H1 (cell line): ENCODE data around the gene DOCK10. TPM values are rescaled to one million over a fixed set of nuclear protein-coding genes. Genes with fewer than 3 reads are reported as not detected.

Source experiments
- CTCF ChIA-PET: fragments of 300-600 bp; sonication (Branson Sonifier 250); formaldehyde crosslinking; loops from one replicate; lab custom pipeline; 2021; ENCODE audit not compliant: partially characterized antibody; lab: Charles Lee
- POLR2A ChIA-PET: fragments of 300-600 bp; sonication (Branson Sonifier 250); formaldehyde crosslinking; loops from one replicate; lab custom pipeline; 2021; ENCODE audit warnings: inconsistent platforms; ENCODE audit not compliant: partially characterized antibody; lab: Charles Lee
- DNase-seq, 2 experiments: peaks; one replicate each; pipeline versions ENCODE4 v3.0.0 to v3.0.0-alpha.2; 2010 to 2022; ENCODE audit warnings: low spot score in 2 of 2, low read depth in 1 of 2, mixed read lengths in 1 of 2
- FAIRE-seq: peaks from 2 replicates; lab custom pipeline; 2011; peaks lifted over from hg19 to GRCh38; lab: Jason Lieb, UNC
- H2AFZ ChIP-seq: 2 replicates; pipeline ENCODE4 v1.8.1; 2012; ENCODE audit warnings: low read length, inconsistent platforms
- H2AK5ac ChIP-seq: 2 replicates; pipeline ENCODE4 v1.6.1; 2013; ENCODE audit warnings: low read depth, low read length
- H2BK120ac ChIP-seq: replicated peaks from 2 replicates; pipeline ENCODE3; 2013; ENCODE audit warnings: low read depth, low read length, inconsistent platforms
- H2BK12ac ChIP-seq: 2 replicates; pipeline ENCODE4 v1.6.1; 2013; ENCODE audit warnings: low read depth, low read length
- H2BK15ac ChIP-seq: 2 replicates; pipeline ENCODE4 v1.6.1; 2013; ENCODE audit warnings: low read length
- H2BK20ac ChIP-seq: 2 replicates; pipeline ENCODE4 v1.6.1; 2013; ENCODE audit warnings: low read length
- H2BK5ac ChIP-seq: 2 replicates; pipeline ENCODE4 v1.6.1; 2013; ENCODE audit warnings: low read depth, low read length
- H3K14ac ChIP-seq: 2 replicates; pipeline ENCODE4 v1.6.1; 2013; ENCODE audit warnings: inconsistent platforms; ENCODE audit not compliant: insufficient read length
- H3K18ac ChIP-seq: 2 replicates; pipeline ENCODE4 v1.6.1; 2013; ENCODE audit warnings: low read length; ENCODE audit errors: extremely low read depth
- H3K23ac ChIP-seq: 2 replicates; pipeline ENCODE4 v1.6.1; 2013; ENCODE audit warnings: inconsistent platforms; ENCODE audit not compliant: insufficient read length
- H3K23me2 ChIP-seq: 2 replicates; pipeline ENCODE4 v1.6.1; 2013; ENCODE audit warnings: low read depth, low read length
- H3K27ac ChIP-seq: 2 replicates; pipeline ENCODE4 v1.6.1; 2011; ENCODE audit warnings: low read depth, low read length, inconsistent platforms
- H3K27me3 ChIP-seq, 4 experiments: replicated peaks in 1 of 4; 1 replicate in 1 of 4; 2 replicates in 3 of 4; pipeline versions ENCODE4 v1.6.1 to v1.8.1; 2011 to 2013; ENCODE audit warnings: low read length in 3 of 4, mild to moderate bottlenecking in 3 of 4, inconsistent platforms in 2 of 4, mixed read lengths in 2 of 4, moderate library complexity in 1 of 4; ENCODE audit not compliant: control insufficient read depth in 3 of 4, insufficient read depth in 3 of 4; ENCODE audit errors: extremely low read depth in 1 of 4
- H3K36me3 ChIP-seq, 4 experiments: 2 replicates each; pipeline versions ENCODE4 v1.6.1 to v1.8.1; 2011 to 2013; ENCODE audit warnings: mild to moderate bottlenecking in 4 of 4, low read length in 3 of 4, moderate library complexity in 2 of 4, control low read depth in 1 of 4, inconsistent platforms in 1 of 4; ENCODE audit not compliant: insufficient read depth in 4 of 4, control insufficient read depth in 2 of 4
- H3K4ac ChIP-seq: replicated peaks from 2 replicates; pipeline ENCODE3; 2013; ENCODE audit warnings: low read length, low read depth, mixed read lengths, inconsistent platforms; ENCODE audit not compliant: insufficient read length
- H3K4me1 ChIP-seq, 4 experiments: replicated peaks in 1 of 4; 1 replicate in 1 of 4; 2 replicates in 3 of 4; pipeline versions ENCODE4 v1.6.1 to v1.8.1; 2011 to 2013; ENCODE audit warnings: low read length in 3 of 4, inconsistent platforms in 2 of 4, mixed read lengths in 1 of 4; ENCODE audit not compliant: insufficient read depth in 4 of 4, control insufficient read depth in 3 of 4
- H3K4me2 ChIP-seq, 2 experiments: 2 replicates each; pipeline versions ENCODE4 v1.6.1 to v1.8.1; 2011 to 2013; ENCODE audit warnings: low read depth in 2 of 2, low read length in 2 of 2, control low read depth in 1 of 2, inconsistent platforms in 1 of 2, mild to moderate bottlenecking in 1 of 2; ENCODE audit not compliant: insufficient read depth in 1 of 2
- H3K4me3 ChIP-seq, 4 experiments: fragments of 200-600, 300-600 bp in 1 of 4; sonication (generic), shearing (Covaris generic), sonication (Bioruptor Twin) in 1 of 4; 2 replicates each; pipeline versions ENCODE4 v1.5.1 to v1.8.1; 2011 to 2016; ENCODE audit warnings: low read length in 4 of 4, low read depth in 3 of 4, control low read depth in 2 of 4, inconsistent platforms in 2 of 4, mild to moderate bottlenecking in 2 of 4, mixed read lengths in 1 of 4, moderate library complexity in 1 of 4; ENCODE audit not compliant: insufficient read depth in 2 of 4; ENCODE audit errors: extremely low read depth in 1 of 4
- H3K56ac ChIP-seq: replicated peaks from 2 replicates; pipeline ENCODE3; 2013; ENCODE audit warnings: low read depth, mild to moderate bottlenecking, mixed read lengths, low read length, inconsistent platforms; ENCODE audit not compliant: insufficient read length
- H3K79me1 ChIP-seq: 2 replicates; pipeline ENCODE4 v1.6.1; 2013; ENCODE audit warnings: low read depth, low read length, control low read depth
- H3K79me2 ChIP-seq, 2 experiments: 2 replicates each; pipeline versions ENCODE4 v1.6.1 to v1.8.1; 2012 to 2013; ENCODE audit warnings: low read length in 2 of 2, mild to moderate bottlenecking in 2 of 2, inconsistent platforms in 1 of 2; ENCODE audit not compliant: insufficient read depth in 2 of 2, control insufficient read depth in 1 of 2
- H3K9ac ChIP-seq, 4 experiments: replicated peaks in 1 of 4; 1 replicate in 1 of 4; 2 replicates in 3 of 4; pipeline versions ENCODE4 v1.6.1 to v1.8.1; 2011 to 2013; ENCODE audit warnings: low read depth in 3 of 4, low read length in 3 of 4, control low read depth in 2 of 4, mild to moderate bottlenecking in 2 of 4, moderate library complexity in 2 of 4, inconsistent platforms in 1 of 4; ENCODE audit errors: extremely low read depth in 1 of 4
- H3K9me3 ChIP-seq, 2 experiments: 2 replicates each; pipeline versions ENCODE4 v1.6.1 to v1.8.1; 2012 to 2013; ENCODE audit warnings: mild to moderate bottlenecking in 2 of 2, moderate library complexity in 2 of 2, control low read depth in 1 of 2, inconsistent platforms in 1 of 2, low read depth in 1 of 2, low read length in 1 of 2, mixed read lengths in 1 of 2; ENCODE audit not compliant: insufficient read depth in 2 of 2
- H4K20me1 ChIP-seq, 2 experiments: replicated peaks in 1 of 2; 2 replicates each; pipeline versions ENCODE3 to v1.8.1; 2011 to 2013; ENCODE audit warnings: inconsistent platforms in 2 of 2, low read length in 2 of 2, mild to moderate bottlenecking in 1 of 2; ENCODE audit not compliant: insufficient read depth in 2 of 2, control insufficient read depth in 1 of 2
- H4K5ac ChIP-seq: 2 replicates; pipeline ENCODE4 v1.6.1; 2013; ENCODE audit warnings: low read length, low read depth, mixed read lengths, inconsistent platforms; ENCODE audit not compliant: insufficient read length
- H4K8ac ChIP-seq: 2 replicates; pipeline ENCODE4 v1.8.0; 2013; ENCODE audit warnings: mild to moderate bottlenecking, moderate library complexity, low read length, inconsistent platforms; ENCODE audit not compliant: insufficient read depth; ENCODE audit errors: extremely low read depth
- H4K91ac ChIP-seq: replicated peaks from 2 replicates; pipeline ENCODE3; 2013; ENCODE audit warnings: low read length, mixed read lengths, inconsistent platforms; ENCODE audit not compliant: insufficient read length
- RAD21 ChIP-seq, 2 experiments: IDR thresholded peaks in 1 of 2; conservative IDR thresholded peaks in 1 of 2; 2 replicates each; pipeline ENCODE4 v1.6.1; 2011; ENCODE audit warnings: low read depth in 2 of 2, low read length in 2 of 2, improper control_type of control experiment in 1 of 2, inconsistent platforms in 1 of 2, mild to moderate bottlenecking in 1 of 2, moderate library complexity in 1 of 2
- SIRT6 ChIP-seq: IDR thresholded peaks from one replicate; pipeline ENCODE4 v1.7.1; 2012; ENCODE audit warnings: low read length, inconsistent platforms
- WGBS, 2 experiments: shearing (Covaris generic) in 1 of 2; methylation state at CpG; one replicate each; pipeline versions ENCODE4 v1.1.6 to v1.1.7; 2013 to 2015; ENCODE audit warnings: low lambda C conversion rate in 2 of 2, mixed read lengths in 2 of 2, inconsistent platforms in 1 of 2, low coverage in 1 of 2, missing lambda C conversion rate in 1 of 2; ENCODE audit not compliant: insufficient replicate concordance in 2 of 2, insufficient coverage in 1 of 2, insufficient read length in 1 of 2; ENCODE audit errors: extremely low coverage in 1 of 2, missing lambda C conversion rate in 1 of 2; 5-methylcytosine and 5-hydroxymethylcytosine counted together
- polyA plus RNA-seq, 7 experiments: library from polyadenylated mRNA; depleted of rRNA in 3 of 7; stranded (reverse) in 5 of 7; unstranded in 2 of 7; fragments of >200 nt in 5 of 7; fragments of 200-250 nt in 2 of 7; gene quantifications; 1 replicate in 5 of 7; 2 replicates in 1 of 7; 4 replicates in 1 of 7; pipeline versions ENCODE4 v1.2.1 to v1.2.3, GENCODE V29; 2011 to 2013; ENCODE audit warnings: missing spikeins in 2 of 7, mixed read lengths in 2 of 7
- total RNA-seq: library from RNA; stranded (reverse); fragmentation: NEBNext Ultra II Directional; extraction: Animal tissue kit (Norgen Biotek cat#: 25700); gene quantifications from 2 replicates; pipeline ENCODE4 v1.2.1, GENCODE V29; 2021

Gene DOCK10
- total and polyA plus RNA-seq, 2 of the 8 experiments (the other 6 are each of a cell fraction or from before 2014, with no cell fraction given) = 0.33 to 1.6 TPM

DNA sequence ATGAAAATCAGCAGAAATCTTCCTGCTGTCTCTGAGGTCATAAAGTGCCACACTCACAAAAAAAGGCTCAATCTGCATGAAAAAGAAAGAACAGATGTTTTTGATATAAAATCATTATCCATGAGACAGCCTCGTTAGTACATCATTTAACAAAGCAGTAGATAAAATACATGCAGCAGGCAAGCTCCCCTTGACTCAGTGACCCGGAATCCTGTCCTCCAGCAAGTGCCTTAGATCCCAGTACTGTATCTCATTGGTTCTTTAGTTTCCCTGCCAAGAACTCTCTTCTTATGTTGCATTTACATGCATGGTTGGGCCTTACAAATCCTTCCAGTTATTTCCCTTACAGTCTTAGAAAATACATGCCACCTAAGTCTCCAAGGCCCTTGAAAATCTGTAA is 177.3 kb downstream of the DOCK10 start:
- H3K9ac ChIP-seq = no peak overlapping the region
- H4K8ac ChIP-seq = no peak overlapping the region
- no peak overlapping the region for H3K4ac ChIP-seq
- H3K14ac ChIP-seq = no peak overlapping the region
- H3K27ac ChIP-seq = no peak overlapping the region
- no peaks in the 10 kb centered on the region for H3K79me1 ChIP-seq
- H3K9me3 ChIP-seq = no peaks in the 10 kb centered on the region
- WGBS, 2 experiments = 85% methylated on average over 2 of the region's 2 CpGs; no CpG with 5 or more reads in 1 of the 2 experiments
- POLR2A ChIA-PET = no interaction called here
- no peaks in the 10 kb centered on the region for H3K27me3 ChIP-seq
- no peaks in the 10 kb centered on the region for H3K23me2 ChIP-seq
- no peak overlapping the region for H2AK5ac ChIP-seq
- no peak overlapping the region for H3K18ac ChIP-seq
- no peak overlapping the region for H4K91ac ChIP-seq
- CTCF ChIA-PET = interaction anchor here (0.6 to 1.5 kb wide), 2 partner anchors 12 to 46 kb away, joined by 3 read pairs; no protein-coding TSS in a partner anchor
- no peak overlapping the region for H2BK12ac ChIP-seq
- DNase-seq = no peak
- no peak overlapping the region for H3K4me2 ChIP-seq
- no peak overlapping the region for H3K4me3 ChIP-seq
- no peaks in the 10 kb centered on the region for H3K4me1 ChIP-seq
- H3K79me2 ChIP-seq = no peaks in the 10 kb centered on the region
- H3K56ac ChIP-seq = no peak overlapping the region
- H4K5ac ChIP-seq = no peak overlapping the region
- no peak for TF ChIP-seq RAD21 (IDR thresholded peaks at IDR 0.05 in 1 of 2, conservative IDR thresholded peaks at IDR 0.05 in 1 of 2; ENCODE audit: low read depth in 2 of 2, low read length in 2 of 2)
- no peak for TF ChIP-seq SIRT6
- no peak for FAIRE-seq
- no peak overlapping the region for H2BK20ac ChIP-seq
- H3K36me3 ChIP-seq = no peaks in the 10 kb centered on the region
- no peak overlapping the region for H2BK120ac ChIP-seq
- no peak overlapping the region for H2AFZ ChIP-seq
- H4K20me1 ChIP-seq = no peaks in the 10 kb centered on the region
- no peak overlapping the region for H3K23ac ChIP-seq
- no peak overlapping the region for H2BK5ac ChIP-seq
- no peak overlapping the region for H2BK15ac ChIP-seq
